HEK293 (cell line): ENCODE measurements around the gene MS4A18.
"Not testable (repeated sequence)": the region's sequence is repeated elsewhere in the genome, so short reads cannot be mapped to it uniquely, and the experiment has no call there.

Source experiments
- CTCF ChIA-PET: fragments of 350-600 bp; formaldehyde crosslinking; extraction: SDS; loops from one replicate; lab custom pipeline; 2021; ENCODE audit warnings: antibody characterized with exemption; lab: Yijun Ruan, JAX
- POLR2A ChIA-PET: fragments of 300-600 bp; formaldehyde crosslinking; extraction: SDS; loops from one replicate; lab custom pipeline; 2020; ENCODE audit warnings: antibody characterized with exemption, inconsistent platforms; lab: Yijun Ruan, JAX
- H3K27ac ChIP-seq: fragments of 200-500 bp; sonication (Bioruptor generic); 2 replicates; pipeline ENCODE4 v1.5.1; 2014; ENCODE audit warnings: low read depth, low read length, control low read depth, inconsistent platforms; ENCODE audit errors: extremely low read depth
- H3K36me3 ChIP-seq, 2 experiments: fragments of 200-500 bp in 1 of 2; sonication (Bioruptor generic) in 1 of 2; 1 replicate in 1 of 2; 2 replicates in 1 of 2; pipeline ENCODE4 v1.5.1; 2014 to 2017; ENCODE audit warnings: inconsistent platforms in 2 of 2, low read length in 2 of 2; ENCODE audit not compliant: control insufficient read depth in 2 of 2, insufficient read depth in 1 of 2
- H3K4me1 ChIP-seq: fragments of 200-500 bp; sonication (Bioruptor generic); 2 replicates; pipeline ENCODE4 v1.5.1; 2014; ENCODE audit warnings: mild to moderate bottlenecking, low read length, inconsistent platforms; ENCODE audit not compliant: control insufficient read depth, insufficient read depth
- H3K4me3 ChIP-seq: 2 replicates; pipeline ENCODE4 v1.5.1; 2011; ENCODE audit warnings: low read depth, mild to moderate bottlenecking, control low read depth, low read length, moderate library complexity
- H3K9me3 ChIP-seq: fragments of 200-500 bp; sonication (Bioruptor generic); 2 replicates; pipeline ENCODE4 v1.5.1; 2014; ENCODE audit warnings: low read depth, low read length, inconsistent platforms; ENCODE audit not compliant: control insufficient read depth, insufficient read depth
- ELK4 ChIP-seq: IDR thresholded peaks from 2 replicates; pipeline ENCODE4 v1.6.1; 2011; ENCODE audit warnings: mild to moderate bottlenecking, low read depth, low read length, borderline replicate concordance
- HOXC10 ChIP-seq: sonication (generic); formaldehyde crosslinking; IDR thresholded peaks from 2 replicates; pipeline ENCODE4 v1.8.1; 2023; ENCODE audit warnings: mild to moderate bottlenecking, missing genetic modification reagents
- PBX3 ChIP-seq: sonication (generic); formaldehyde crosslinking; IDR thresholded peaks from 2 replicates; pipeline ENCODE4 v1.8.1; 2022; ENCODE audit warnings: mild to moderate bottlenecking, moderate library complexity, missing genetic modification reagents
- PRDM6 ChIP-seq: fragments of 450-650 bp; formaldehyde crosslinking; IDR thresholded peaks from 2 replicates; pipeline ENCODE4 v1.5.1; 2017; ENCODE audit warnings: missing biosample characterization, missing genetic modification characterization
- SP7 ChIP-seq: fragments of 450-650 bp; formaldehyde crosslinking; IDR thresholded peaks from 2 replicates; pipeline ENCODE4 v1.5.1; 2016; ENCODE audit warnings: missing biosample characterization, missing genetic modification characterization
- ZBTB10 ChIP-seq: fragments of 450-650 bp; formaldehyde crosslinking; IDR thresholded peaks from 2 replicates; pipeline ENCODE4 v1.5.1; 2016; ENCODE audit warnings: missing biosample characterization, missing genetic modification characterization
- ZBTB17 ChIP-seq: fragments of 450-650 bp; formaldehyde crosslinking; IDR thresholded peaks from 2 replicates; pipeline ENCODE4 v1.5.1; 2016; ENCODE audit warnings: missing biosample characterization, missing genetic modification characterization
- ZNF221 ChIP-seq: fragments of 450-650 bp; formaldehyde crosslinking; IDR thresholded peaks from 2 replicates; pipeline ENCODE4 v1.5.1; 2017; ENCODE audit warnings: missing biosample characterization, missing genetic modification characterization, borderline replicate concordance
- ZNF223 ChIP-seq: fragments of 450-650 bp; formaldehyde crosslinking; IDR thresholded peaks from 2 replicates; pipeline ENCODE4 v1.5.1; 2016; ENCODE audit warnings: missing biosample characterization, missing genetic modification characterization
- ZNF266 ChIP-seq: fragments of 450-650 bp; formaldehyde crosslinking; IDR thresholded peaks from 2 replicates; pipeline ENCODE4 v1.5.1; 2016; ENCODE audit warnings: missing biosample characterization, missing genetic modification characterization, low read depth
- ZNF302 ChIP-seq: fragments of 450-650 bp; formaldehyde crosslinking; IDR thresholded peaks from 2 replicates; pipeline ENCODE4 v1.5.1; 2016; ENCODE audit warnings: missing biosample characterization, missing genetic modification characterization, low read depth
- ZNF324 ChIP-seq: fragments of 450-650 bp; formaldehyde crosslinking; IDR thresholded peaks from 2 replicates; pipeline ENCODE4 v1.5.1; 2016; ENCODE audit warnings: missing biosample characterization, missing genetic modification characterization
- ZNF37A ChIP-seq: fragments of 450-650 bp; IDR thresholded peaks from 2 replicates; pipeline ENCODE4 v1.5.1; 2018; ENCODE audit warnings: missing biosample characterization, missing genetic modification characterization
- ZNF416 ChIP-seq: fragments of 450-650 bp; formaldehyde crosslinking; IDR thresholded peaks from 2 replicates; pipeline ENCODE4 v1.5.1; 2016; ENCODE audit warnings: missing biosample characterization, missing genetic modification characterization
- ZNF501 ChIP-seq: fragments of 450-650 bp; formaldehyde crosslinking; IDR thresholded peaks from 2 replicates; pipeline ENCODE4 v1.5.1; 2016; ENCODE audit warnings: missing biosample characterization, missing genetic modification characterization
- ZNF658 ChIP-seq: fragments of 450-650 bp; formaldehyde crosslinking; IDR thresholded peaks from 2 replicates; pipeline ENCODE4; 2016; ENCODE audit warnings: missing biosample characterization, missing genetic modification characterization
- ZNF843 ChIP-seq: fragments of 450-650 bp; formaldehyde crosslinking; IDR thresholded peaks from 2 replicates; pipeline ENCODE4 v1.5.1; 2016; ENCODE audit warnings: missing biosample characterization, missing genetic modification characterization
- TF ChIP-seq, protein P1 (sequence below): fragments of 450-650 bp; formaldehyde crosslinking; IDR thresholded peaks from 2 replicates; pipeline ENCODE4 v1.5.1; 2016; ENCODE audit warnings: missing biosample characterization, missing genetic modification characterization
- TF ChIP-seq, protein P2 (sequence below): fragments of 450-650 bp; formaldehyde crosslinking; IDR thresholded peaks from 2 replicates; pipeline ENCODE4 v1.5.1; 2017; ENCODE audit warnings: missing biosample characterization, missing genetic modification characterization

Gene MS4A18

DNA sequence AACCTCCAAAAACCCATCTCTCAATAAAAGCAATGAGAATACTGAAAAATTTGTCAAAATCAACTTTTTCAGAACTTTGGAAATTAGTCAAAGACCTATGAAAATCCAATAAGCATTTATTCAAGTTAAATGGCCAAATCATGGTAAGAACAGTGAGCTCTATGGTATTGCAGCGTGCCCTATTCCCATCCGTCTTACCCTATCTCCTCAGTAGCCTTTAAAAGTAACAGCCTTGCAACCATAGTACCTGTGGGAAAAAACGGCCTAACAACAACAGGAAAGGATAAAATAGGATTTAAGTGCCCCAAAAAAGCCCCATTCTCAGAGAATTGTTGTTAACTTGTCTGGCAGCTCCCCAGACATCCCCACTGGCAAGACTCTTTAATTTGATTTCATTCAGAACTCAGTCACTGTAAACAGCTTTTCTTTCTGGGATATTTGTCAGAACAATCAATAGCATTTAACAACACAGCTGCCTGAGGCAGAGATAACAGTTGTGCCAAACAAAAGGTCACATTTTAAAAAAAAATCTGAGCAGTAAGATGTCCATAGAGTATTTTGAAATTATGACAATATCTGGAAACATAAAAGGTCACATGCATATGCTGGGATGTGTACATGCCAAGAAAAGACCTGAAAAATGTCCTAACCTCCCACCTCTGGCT, 43.9 kb upstream of the MS4A18 start:
- no peaks in the 10 kb centered on the region for H3K4me1 ChIP-seq
- TF ChIP-seq ZNF221 (tag by site-specific recombination): no peak
- TF ChIP-seq ZBTB10 (tag by site-specific recombination): no peak
- no peak for TF ChIP-seq ZNF223
- TF ChIP-seq ZNF843 (tag by site-specific recombination): no peak
- no peak for TF ChIP-seq ELK4
- no peak for TF ChIP-seq ZNF37A (tag by site-specific recombination)
- no peak for TF ChIP-seq SP7 (tag by site-specific recombination)
- TF ChIP-seq ZNF324 (tag by site-specific recombination): no peak
- no peak for TF ChIP-seq ZNF501 (tag by site-specific recombination)
- no peak for TF ChIP-seq ZNF658 (tag by site-specific recombination)
- TF ChIP-seq, protein P1, sequence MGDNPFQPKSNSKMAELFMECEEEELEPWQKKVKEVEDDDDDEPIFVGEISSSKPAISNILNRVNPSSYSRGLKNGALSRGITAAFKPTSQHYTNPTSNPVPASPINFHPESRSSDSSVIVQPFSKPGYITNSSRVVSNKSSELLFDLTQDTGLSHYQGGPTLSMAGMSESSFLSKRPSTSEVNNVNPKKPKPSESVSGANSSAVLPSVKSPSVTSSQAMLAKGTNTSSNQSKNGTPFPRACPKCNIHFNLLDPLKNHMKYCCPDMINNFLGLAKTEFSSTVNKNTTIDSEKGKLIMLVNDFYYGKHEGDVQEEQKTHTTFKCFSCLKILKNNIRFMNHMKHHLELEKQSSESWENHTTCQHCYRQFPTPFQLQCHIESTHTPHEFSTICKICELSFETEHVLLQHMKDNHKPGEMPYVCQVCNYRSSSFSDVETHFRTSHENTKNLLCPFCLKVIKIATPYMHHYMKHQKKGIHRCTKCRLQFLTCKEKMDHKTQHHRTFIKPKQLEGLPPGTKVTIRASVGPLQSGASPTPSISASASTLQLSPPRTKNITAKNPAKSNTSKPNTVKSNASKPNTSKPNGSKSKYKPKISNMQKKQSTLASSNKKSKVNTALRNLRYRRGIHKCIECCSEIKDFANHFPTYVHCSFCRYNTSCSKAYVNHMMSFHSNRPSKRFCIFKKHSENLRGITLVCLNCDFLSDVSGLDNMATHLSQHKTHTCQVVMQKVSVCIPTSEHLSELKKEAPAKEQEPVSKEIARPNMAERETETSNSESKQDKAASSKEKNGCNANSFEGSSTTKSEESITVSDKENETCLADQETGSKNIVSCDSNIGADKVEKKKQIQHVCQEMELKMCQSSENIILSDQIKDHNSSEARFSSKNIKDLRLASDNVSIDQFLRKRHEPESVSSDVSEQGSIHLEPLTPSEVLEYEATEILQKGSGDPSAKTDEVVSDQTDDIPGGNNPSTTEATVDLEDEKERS (tag by site-specific recombination): no peak
- TF ChIP-seq, protein P2, sequence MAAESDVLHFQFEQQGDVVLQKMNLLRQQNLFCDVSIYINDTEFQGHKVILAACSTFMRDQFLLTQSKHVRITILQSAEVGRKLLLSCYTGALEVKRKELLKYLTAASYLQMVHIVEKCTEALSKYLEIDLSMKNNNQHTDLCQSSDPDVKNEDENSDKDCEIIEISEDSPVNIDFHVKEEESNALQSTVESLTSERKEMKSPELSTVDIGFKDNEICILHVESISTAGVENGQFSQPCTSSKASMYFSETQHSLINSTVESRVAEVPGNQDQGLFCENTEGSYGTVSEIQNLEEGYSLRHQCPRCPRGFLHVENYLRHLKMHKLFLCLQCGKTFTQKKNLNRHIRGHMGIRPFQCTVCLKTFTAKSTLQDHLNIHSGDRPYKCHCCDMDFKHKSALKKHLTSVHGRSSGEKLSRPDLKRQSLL: no peak
- TF ChIP-seq ZNF302: no peak
- TF ChIP-seq ZNF416 (tag by site-specific recombination): no peak
- no peak for TF ChIP-seq PBX3
- TF ChIP-seq PRDM6 (tag by site-specific recombination): no peak
- TF ChIP-seq HOXC10 (CRISPR knock-in tag): no peak
- no peak for TF ChIP-seq ZNF266 (tag by site-specific recombination)
- TF ChIP-seq ZBTB17 (tag by site-specific recombination): no peak
- TF ChIP-seq, all 188 proteins: peak for 0
- CTCF ChIA-PET: interaction anchor here (1.0 kb wide), 1 partner anchor 9 kb away, joined by 5 read pairs; no protein-coding TSS in a partner anchor
- H3K9me3 ChIP-seq: no peaks in the 10 kb centered on the region
- POLR2A ChIA-PET: no interaction called here
- no peak overlapping the region for H3K4me3 ChIP-seq
- H3K27ac ChIP-seq: no peak overlapping the region
- H3K36me3 ChIP-seq: no peaks in the 10 kb centered on the region

DNA sequence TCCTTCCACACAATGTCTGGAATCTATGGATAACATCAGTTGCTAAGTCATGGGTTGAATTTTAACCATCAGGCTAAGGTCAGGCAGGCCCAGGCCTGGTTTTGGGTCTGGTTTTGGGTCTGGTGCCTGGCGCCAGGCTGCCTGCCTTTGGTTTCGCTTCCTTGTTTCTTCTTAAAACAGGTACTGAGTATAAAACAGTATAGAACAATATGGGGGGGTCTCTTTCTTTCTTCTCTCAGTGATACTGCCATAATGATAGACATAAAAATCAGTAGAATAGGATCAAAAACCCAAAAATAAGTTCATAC, 40.0 kb upstream of the MS4A18 start:
- H3K36me3 ChIP-seq, H3K9me3 ChIP-seq, H3K4me1 ChIP-seq, POLR2A ChIA-PET, H3K27ac ChIP-seq, CTCF ChIA-PET, H3K4me3 ChIP-seq: not testable (repeated sequence)
